ENCODE data around the gene DBNDD2. TPM values are rescaled to one million over a fixed set of nuclear protein-coding genes. Genes with fewer than 3 reads are reported as not detected.

Gene DBNDD2, protein sequence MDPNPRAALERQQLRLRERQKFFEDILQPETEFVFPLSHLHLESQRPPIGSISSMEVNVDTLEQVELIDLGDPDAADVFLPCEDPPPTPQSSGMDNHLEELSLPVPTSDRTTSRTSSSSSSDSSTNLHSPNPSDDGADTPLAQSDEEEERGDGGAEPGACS
- 10 to 100 TPM; 11.7 to 61.1 TPM for total RNA-seq
- polyA plus RNA-seq: 10 to 100 TPM; 54.6 to 75.4 TPM
- long read RNA-seq, donor 1, transcript DBNDD2-202 (4 exons, 1,078 nt): major isoform, 9 of 13 reads
- long read RNA-seq, donor 1, partial matches to known transcripts: 0 of 13 reads
- long read RNA-seq, donor 1, other reads (novel, unspliced or antisense): 0 of 13 reads
- long read RNA-seq, donor 2, transcript DBNDD2-202 (4 exons, 1,078 nt): major isoform, 8 of 8 reads
- long read RNA-seq, donor 2, partial matches to known transcripts: 0 of 8 reads
- long read RNA-seq, donor 2, other reads (novel, unspliced or antisense): 0 of 8 reads
- long read RNA-seq, donor 3, transcript DBNDD2-202 (4 exons, 1,078 nt): major isoform, 7 of 9 reads
- long read RNA-seq, donor 3, partial matches to known transcripts: 0 of 9 reads
- long read RNA-seq, donor 3, other reads (novel, unspliced or antisense): 0 of 9 reads
- long read RNA-seq, donor 4, partial matches to known transcripts: 0 of 3 reads
- long read RNA-seq, donor 4, other reads (novel, unspliced or antisense): 0 of 3 reads
- long read RNA-seq, donor 5, transcript DBNDD2-202 (4 exons, 1,078 nt): major isoform, 10 of 14 reads
- long read RNA-seq, donor 5, partial matches to known transcripts: 0 of 14 reads
- long read RNA-seq, donor 5, other reads (novel, unspliced or antisense): 0 of 14 reads

DNA sequence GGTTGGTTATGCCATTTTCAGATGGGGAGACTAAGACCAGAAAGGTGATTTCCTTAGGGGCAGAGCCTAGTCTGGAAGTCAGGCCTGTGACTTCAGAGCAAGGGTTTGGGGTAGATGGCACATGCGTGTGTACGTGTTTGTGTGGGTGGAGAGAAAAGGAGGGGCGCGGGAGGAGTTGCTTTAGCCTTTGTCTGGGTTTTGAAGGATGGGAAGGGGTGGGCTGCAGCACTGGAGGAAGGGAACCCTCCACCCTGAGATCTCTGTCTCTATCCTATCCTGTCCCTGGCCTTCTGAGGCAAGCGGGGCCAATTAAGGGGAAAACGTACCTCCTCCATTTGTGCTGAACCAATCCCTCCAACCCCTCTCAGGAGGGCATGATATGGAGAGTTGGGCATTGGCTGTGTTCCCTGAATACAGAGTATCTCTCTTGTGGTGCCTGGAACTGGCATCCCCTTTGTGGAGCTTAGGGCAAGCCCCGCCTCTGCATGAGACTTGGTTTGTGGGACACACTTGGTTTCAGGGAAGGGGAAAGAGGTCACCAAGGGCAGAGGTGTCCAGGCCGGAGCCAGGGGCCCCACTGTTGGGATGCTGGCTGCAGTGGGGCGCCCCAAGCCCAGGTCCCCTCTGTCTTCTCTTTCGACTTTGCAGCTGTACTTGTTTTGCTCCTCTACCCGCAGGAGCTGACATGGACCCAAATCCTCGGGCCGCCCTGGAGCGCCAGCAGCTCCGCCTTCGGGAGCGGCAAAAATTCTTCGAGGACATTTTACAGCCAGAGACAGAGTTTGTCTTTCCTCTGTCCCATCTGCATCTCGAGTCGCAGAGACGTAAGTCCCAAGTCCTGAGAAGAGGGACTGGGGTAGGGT is at the start of gene DBNDD2:
DBNDD2 (plus strand) TSS at position 507 of the 863 bp plus-strand sequence; CDS start at position 686, 179 bp downstream.
- peaks cover 0 to 19% (median 4%) of the 10 kb centered on the region in 5 donors for H3K4me1 ChIP-seq (ENCODE audit: control insufficient read depth in 5 of 5, insufficient read depth in 5 of 5, low read length in 5 of 5)
- peak within 1 kb of the TSS; percentile 69 for H3K4me3 ChIP-seq
- peak within 1 kb of the TSS; percentile 75 to 97 for H3K27ac ChIP-seq (ENCODE audit: low read depth in 1 of 2, low read length in 1 of 2)
- TF ChIP-seq, protein P1, sequence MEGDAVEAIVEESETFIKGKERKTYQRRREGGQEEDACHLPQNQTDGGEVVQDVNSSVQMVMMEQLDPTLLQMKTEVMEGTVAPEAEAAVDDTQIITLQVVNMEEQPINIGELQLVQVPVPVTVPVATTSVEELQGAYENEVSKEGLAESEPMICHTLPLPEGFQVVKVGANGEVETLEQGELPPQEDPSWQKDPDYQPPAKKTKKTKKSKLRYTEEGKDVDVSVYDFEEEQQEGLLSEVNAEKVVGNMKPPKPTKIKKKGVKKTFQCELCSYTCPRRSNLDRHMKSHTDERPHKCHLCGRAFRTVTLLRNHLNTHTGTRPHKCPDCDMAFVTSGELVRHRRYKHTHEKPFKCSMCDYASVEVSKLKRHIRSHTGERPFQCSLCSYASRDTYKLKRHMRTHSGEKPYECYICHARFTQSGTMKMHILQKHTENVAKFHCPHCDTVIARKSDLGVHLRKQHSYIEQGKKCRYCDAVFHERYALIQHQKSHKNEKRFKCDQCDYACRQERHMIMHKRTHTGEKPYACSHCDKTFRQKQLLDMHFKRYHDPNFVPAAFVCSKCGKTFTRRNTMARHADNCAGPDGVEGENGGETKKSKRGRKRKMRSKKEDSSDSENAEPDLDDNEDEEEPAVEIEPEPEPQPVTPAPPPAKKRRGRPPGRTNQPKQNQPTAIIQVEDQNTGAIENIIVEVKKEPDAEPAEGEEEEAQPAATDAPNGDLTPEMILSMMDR (IDR thresholded peaks at IDR 0.05; ENCODE audit: control extremely low read depth, extremely low read depth): no peak
- H3K27me3 ChIP-seq (ENCODE audit: control insufficient read depth in 3 of 3, insufficient read depth in 3 of 3, low read length in 2 of 3): peaks cover 0 to 30% (median 21%) of the 10 kb centered on the region in 3 donors
- no peaks in the 10 kb centered on the region for H3K9me3 ChIP-seq (ENCODE audit: control insufficient read depth in 4 of 4, insufficient read depth in 3 of 4, low read length in 3 of 4)
- peak within 1 kb of the TSS in 1 of 2 donors; percentile 61 for H3K9ac ChIP-seq (ENCODE audit: insufficient read depth in 1 of 2, low read length in 2 of 2)
- H3K36me3 ChIP-seq (ENCODE audit: control insufficient read depth in 4 of 4, insufficient read depth in 4 of 4, low read length in 4 of 4): peaks cover 0 to 9% (median 4%) of the 10 kb centered on the region in 4 donors
- DNase-seq (no peak), ATAC-seq (ENCODE audit: insufficient read depth, low FRiP score) (no peak)
- WGBS, 2 donors: 91% methylated on average over 21 of the region's 21 CpGs

DNA sequence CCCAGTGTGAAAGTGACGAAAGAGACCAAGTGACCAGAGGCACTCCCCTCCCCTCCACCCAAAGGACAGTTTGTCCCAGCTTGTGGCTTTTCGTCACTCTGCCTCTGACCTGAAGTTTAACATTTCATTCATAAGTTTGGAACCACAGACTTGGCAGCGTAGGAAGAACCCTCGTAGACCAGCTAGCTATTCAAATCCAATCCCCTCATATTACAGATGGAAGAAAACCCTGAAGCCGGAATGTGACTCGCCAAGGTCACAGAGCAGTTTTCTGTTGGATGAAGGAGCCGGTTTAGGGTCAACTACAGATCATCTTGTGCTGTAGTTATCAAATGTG is 49.1 kb upstream of the DBNDD2 start:
- Histone ChIP-seq H3K36me3 (ENCODE audit: control insufficient read depth in 4 of 4, insufficient read depth in 4 of 4, low read length in 4 of 4) (no peaks in the 10 kb centered on the region), H3K27me3 (ENCODE audit: control insufficient read depth in 3 of 3, insufficient read depth in 3 of 3, low read length in 2 of 3) (no peaks in the 10 kb centered on the region), H3K9me3 (ENCODE audit: control insufficient read depth in 4 of 4, insufficient read depth in 3 of 4, low read length in 3 of 4) (no peaks in the 10 kb centered on the region), H3K9ac (ENCODE audit: insufficient read depth in 1 of 2, low read length in 2 of 2) (no peak overlapping the region), H3K4me3 (no peak overlapping the region), H3K4me1 (ENCODE audit: control insufficient read depth in 5 of 5, insufficient read depth in 5 of 5, low read length in 5 of 5) (peaks cover 5 to 28% (median 22%) of the 10 kb centered on the region in 5 donors), H3K27ac (ENCODE audit: low read depth in 1 of 2, low read length in 1 of 2) (peak overlapping the region; percentile 92 to 95)
- TF ChIP-seq, protein P1 (IDR thresholded peaks at IDR 0.05; ENCODE audit: control extremely low read depth, extremely low read depth): no peak
- 47 to 54% methylated on average over 7 of the region's 7 CpGs for WGBS, 2 donors
- ATAC-seq (ENCODE audit: insufficient read depth, low FRiP score) (no peak), DNase-seq (no peak)

DNA sequence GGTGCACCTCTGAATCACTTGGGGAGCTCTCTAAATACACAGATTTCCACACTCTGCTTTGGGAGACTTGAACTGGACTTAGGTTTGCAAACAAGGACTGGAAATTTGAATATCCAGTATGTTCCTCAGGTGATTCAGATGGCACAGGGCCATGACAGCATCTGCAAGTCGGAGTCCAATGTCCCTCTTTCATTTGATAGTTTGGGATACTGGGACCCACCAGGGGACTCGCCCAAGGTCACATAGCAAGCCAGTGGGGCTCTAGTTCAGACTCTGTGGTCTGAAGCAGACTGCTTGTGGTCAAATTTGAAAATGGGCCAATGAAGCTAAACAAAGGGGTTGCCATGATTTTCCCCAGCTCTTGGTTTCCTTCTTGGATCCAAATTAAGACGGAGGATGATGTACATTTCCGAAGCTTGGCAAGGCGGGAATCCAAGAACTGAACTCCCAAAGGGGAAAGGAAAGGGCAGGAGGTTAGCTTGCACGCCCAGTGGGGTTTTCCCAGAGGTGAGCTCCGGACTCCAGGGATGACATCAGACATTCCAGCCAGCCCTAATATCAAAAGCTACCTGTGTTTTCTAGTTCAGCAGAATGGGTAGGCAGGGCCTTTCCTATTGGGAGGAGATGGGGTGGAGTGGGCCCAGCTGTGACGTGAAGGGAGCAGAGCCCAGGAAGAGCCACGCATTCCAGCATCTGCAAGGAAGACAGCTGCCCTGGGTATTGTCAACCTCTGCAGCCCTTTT is 48.5 kb upstream of the DBNDD2 start:
- ATAC-seq (ENCODE audit: insufficient read depth, low FRiP score): no peak

More for the DNA sequence above, 48.5 kb upstream of the DBNDD2 start:
- H3K27ac ChIP-seq (ENCODE audit: low read depth in 1 of 2, low read length in 1 of 2): peak overlapping the region; percentile 92 to 95
- DNase-seq: no peak
- peaks cover 7 to 30% (median 24%) of the 10 kb centered on the region in 5 donors for H3K4me1 ChIP-seq (ENCODE audit: control insufficient read depth in 5 of 5, insufficient read depth in 5 of 5, low read length in 5 of 5)
- H3K27me3 ChIP-seq (ENCODE audit: control insufficient read depth in 3 of 3, insufficient read depth in 3 of 3, low read length in 2 of 3): no peaks in the 10 kb centered on the region
- TF ChIP-seq, protein P1 (IDR thresholded peaks at IDR 0.05; ENCODE audit: control extremely low read depth, extremely low read depth): no peak
- no peaks in the 10 kb centered on the region for H3K36me3 ChIP-seq (ENCODE audit: control insufficient read depth in 4 of 4, insufficient read depth in 4 of 4, low read length in 4 of 4)
- no peak overlapping the region for H3K4me3 ChIP-seq
- 50 to 77% methylated on average over 9 of the region's 9 CpGs for WGBS, 2 donors
- no peak overlapping the region for H3K9ac ChIP-seq (ENCODE audit: insufficient read depth in 1 of 2, low read length in 2 of 2)
- H3K9me3 ChIP-seq (ENCODE audit: control insufficient read depth in 4 of 4, insufficient read depth in 3 of 4, low read length in 3 of 4): no peaks in the 10 kb centered on the region
